ENCODE data around the gene RMDN2. TPM values are rescaled to one million over a fixed set of nuclear protein-coding genes. Genes with fewer than 3 reads are reported as not detected.
A peak's percentile ranks its signal among the peaks of the same experiment; 100 is the strongest.

The RMDN2 gene
- total and polyA plus RNA-seq, 11 donors: 2.7 to 7.2 (median 5.7) TPM

GRCh38 chr2:37887286-37887685 lies 37.8 kb upstream of the RMDN2 start:
- Histone ChIP-seq H3K4me1 (peaks cover 0 to 16% (median 1%) of the 10 kb centered on the region in 12 donors), H3K27me3 (peaks cover 0 to 9% (median 0%) of the 10 kb centered on the region in 9 donors), H3K36me3 (no peaks in the 10 kb centered on the region), H3K4me3 (no peak overlapping the region), H3K27ac (no peak overlapping the region), H3K9me3 (no peaks in the 10 kb centered on the region)
- DNase-seq (no peak), ATAC-seq (no peak)
- no peak for TF ChIP-seq POLR2A (IDR thresholded peaks at IDR 0.05)
- intact Hi-C loops (cut with DNase I): loop anchor here in 3 of 10 donors (5.0 to 10.0 kb wide), 3 partner anchors 52 to 712 kb away; no protein-coding TSS in a partner anchor
- WGBS, 4 donors: 77 to 87% (median 79%) methylated on average over 4 of the region's 4 CpGs

- Histone ChIP-seq H3K9me3 (no peaks in the 10 kb centered on the region), H3K27ac (no peak overlapping the region), H3K4me3 (no peak overlapping the region), H3K4me1 (peaks cover 0 to 50% (median 3%) of the 10 kb centered on the region in 12 donors), H3K27me3 (peaks cover 0 to 9% (median 0%) of the 10 kb centered on the region in 9 donors), H3K36me3 (no peaks in the 10 kb centered on the region)
- ATAC-seq (peak; percentile 82 to 94 (median 90)), DNase-seq (peak; percentile 58 to 80 (median 70))
- intact Hi-C loops (cut with DNase I): loop anchor here in 8 of 10 donors (5.0 to 10.0 kb wide), 5 partner anchors 224 to 716 kb away; no protein-coding TSS in a partner anchor
- no peak for TF ChIP-seq POLR2A (IDR thresholded peaks at IDR 0.05)
- TF ChIP-seq CTCF (IDR thresholded peaks at IDR 0.05): peak; percentile 67 to 85 (median 75)
- 26 to 30% (median 28%) methylated on average over 8 of the region's 8 CpGs for WGBS, 4 donors
These were observed 34.1 kb upstream of the RMDN2 start for GRCh38 chr2:37890893-37891495.

- no peak for DNase-seq
- ATAC-seq: no peak
- H3K4me1 ChIP-seq: peaks cover 0 to 50% (median 3%) of the 10 kb centered on the region in 12 donors
- H3K27ac ChIP-seq: peak overlapping the region in 1 of 12 donors; percentile 38
- H3K27me3 ChIP-seq: peaks cover 0 to 9% (median 0%) of the 10 kb centered on the region in 9 donors
- H3K4me3 ChIP-seq: no peak overlapping the region
- intact Hi-C loops (cut with DNase I): loop anchor here in 8 of 10 donors (5.0 to 10.0 kb wide), 5 partner anchors 223 to 717 kb away; no protein-coding TSS in a partner anchor
- H3K36me3 ChIP-seq: no peaks in the 10 kb centered on the region
- H3K9me3 ChIP-seq: no peaks in the 10 kb centered on the region
- TF ChIP-seq POLR2A (IDR thresholded peaks at IDR 0.05): no peak
- no peak for TF ChIP-seq CTCF (IDR thresholded peaks at IDR 0.05)
- 40 to 53% (median 47%) methylated on average over 5 of the region's 5 CpGs for WGBS, 4 donors
These were observed 33.1 kb upstream of the RMDN2 start for GRCh38 chr2:37891846-37892435.

- H3K27me3 ChIP-seq: peaks cover 0 to 7% (median 0%) of the 10 kb centered on the region in 9 donors
- ATAC-seq: no peak
- TF ChIP-seq CTCF (IDR thresholded peaks at IDR 0.05) (no peak), POLR2A (IDR thresholded peaks at IDR 0.05) (no peak)
- peak overlapping the region in 1 of 12 donors; percentile 38 for H3K27ac ChIP-seq
- H3K36me3 ChIP-seq: no peaks in the 10 kb centered on the region
- H3K4me3 ChIP-seq: no peak overlapping the region
- no peak for DNase-seq
- no peaks in the 10 kb centered on the region for H3K9me3 ChIP-seq
- intact Hi-C loops (cut with DNase I): loop anchor here in 8 of 10 donors (5.0 to 10.0 kb wide), 5 partner anchors 222 to 718 kb away; no protein-coding TSS in a partner anchor
- WGBS, 4 donors: 44 to 55% (median 53%) methylated on average over 7 of the region's 7 CpGs
- peaks cover 0 to 50% (median 3%) of the 10 kb centered on the region in 12 donors for H3K4me1 ChIP-seq
These were observed 32.5 kb upstream of the RMDN2 start for GRCh38 chr2:37892436-37893114.
